Panc1 (cell line): ENCODE measurements around the gene PLXNA2. TPM values are rescaled to one million over a fixed set of nuclear protein-coding genes. Genes with fewer than 3 reads are reported as not detected.

Experiments used
- ATAC-seq: fragments of 200-7000 bp; cut with Tn5 transposase; 2 replicates; pipeline ENCODE4 v1.9.1; 2020; ENCODE audit warnings: mild to moderate bottlenecking, moderate library complexity
- BruUV-seq: library from RNA; stranded (reverse); fragments of 400-500 nt; replicated peaks from 2 replicates; lab custom pipeline; 2021; lab: Mats Ljungman, UMichigan
- CTCF ChIA-PET: fragments of 300-600 bp; sonication (Branson Sonifier 250); formaldehyde crosslinking; loops from one replicate; lab custom pipeline; 2022; ENCODE audit warnings: antibody characterized with exemption; lab: Charles Lee
- POLR2A ChIA-PET: fragments of 300-600 bp; sonication (Branson Sonifier 250); formaldehyde crosslinking; loops from one replicate; lab custom pipeline; 2022; ENCODE audit warnings: antibody characterized with exemption; lab: Charles Lee
- DNase-seq: peaks from one replicate; pipeline ENCODE4 v3.0.0-alpha.2; 2010; ENCODE audit warnings: low read depth, low spot score
- H3K27ac ChIP-seq: 2 replicates; pipeline ENCODE4 v1.5.1; 2011; ENCODE audit warnings: mild to moderate bottlenecking, low read length, inconsistent platforms
- H3K27me3 ChIP-seq: fragments of 200-500 bp; sonication (Bioruptor generic); 2 replicates; pipeline ENCODE4 v1.6.0; 2014; ENCODE audit warnings: low read length, inconsistent platforms; ENCODE audit not compliant: control insufficient read depth, insufficient read depth
- H3K36me3 ChIP-seq: fragments of 200-500 bp; sonication (Bioruptor generic); 2 replicates; pipeline ENCODE4 v1.5.1; 2014; ENCODE audit warnings: inconsistent platforms, mild to moderate bottlenecking, low read length, moderate library complexity; ENCODE audit not compliant: control insufficient read depth, insufficient read depth
- H3K4me1 ChIP-seq: 2 replicates; pipeline ENCODE4 v1.5.1; 2011; ENCODE audit warnings: inconsistent platforms, mild to moderate bottlenecking, low read length, moderate library complexity; ENCODE audit not compliant: control insufficient read depth, insufficient read depth
- H3K4me3 ChIP-seq, 2 experiments: 2 replicates each; pipeline ENCODE4 v1.5.1; 2011 to 2012; ENCODE audit warnings: low read depth in 2 of 2, low read length in 2 of 2, mild to moderate bottlenecking in 2 of 2, inconsistent platforms in 1 of 2, moderate library complexity in 1 of 2
- H3K9me3 ChIP-seq: fragments of 200-500 bp; sonication (Bioruptor generic); 2 replicates; pipeline ENCODE4 v1.5.1; 2014; ENCODE audit warnings: low read depth, mild to moderate bottlenecking, inconsistent platforms, low read length, moderate library complexity; ENCODE audit not compliant: control insufficient read depth, insufficient read depth
- POLR2AphosphoS5 ChIP-seq: IDR thresholded peaks from 2 replicates; pipeline ENCODE4 v1.6.1; 2012; ENCODE audit warnings: mild to moderate bottlenecking, low read depth, low read length, moderate library complexity
- SIN3A ChIP-seq: IDR thresholded peaks from 2 replicates; pipeline ENCODE4 v1.6.1; 2012; ENCODE audit warnings: low read depth, mild to moderate bottlenecking, low read length, moderate library complexity, borderline replicate concordance; ENCODE audit not compliant: insufficient read depth
- TCF7L2 ChIP-seq: IDR thresholded peaks from 2 replicates; pipeline ENCODE4 v1.6.1; 2011; ENCODE audit warnings: mild to moderate bottlenecking, low read depth, low read length, inconsistent platforms
- in situ Hi-C: cut with HindIII; loops from 2 replicates; pipeline ENCODE4 v1.10.0; 2016; ENCODE audit warnings: low sequenced_read_pairs, low pct_unique_long_range_greater_than_20kb
- intact Hi-C: fragments of 100-400 bp; cut with micrococcal nuclease; formaldehyde crosslinking; loops from one replicate; pipeline ENCODE4 v1.10.0; 2022; ENCODE audit not compliant: unreplicated experiment
- total RNA-seq: library from RNA; stranded (reverse); gene quantifications from one replicate; pipeline ENCODE4 v1.2.1, GENCODE V29; 2021; ENCODE audit not compliant: unreplicated experiment
- TF ChIP-seq, protein P1 (sequence below): fragments of 450-650 bp; IDR thresholded peaks from 2 replicates; pipeline ENCODE4 v1.5.1; 2017; ENCODE audit warnings: mild to moderate bottlenecking
- TF ChIP-seq, protein P2 (sequence below), 2 experiments: IDR thresholded peaks; 2 replicates each; pipeline ENCODE4 v1.6.1; 2011 to 2012; ENCODE audit warnings: low read depth in 2 of 2, control low read depth in 1 of 2, low read length in 1 of 2, mild to moderate bottlenecking in 1 of 2, moderate library complexity in 1 of 2; ENCODE audit not compliant: insufficient read depth in 1 of 2

PLXNA2 gene
- total RNA-seq, 1 experiment from 2014 or later, result 0.98 TPM

DNA sequence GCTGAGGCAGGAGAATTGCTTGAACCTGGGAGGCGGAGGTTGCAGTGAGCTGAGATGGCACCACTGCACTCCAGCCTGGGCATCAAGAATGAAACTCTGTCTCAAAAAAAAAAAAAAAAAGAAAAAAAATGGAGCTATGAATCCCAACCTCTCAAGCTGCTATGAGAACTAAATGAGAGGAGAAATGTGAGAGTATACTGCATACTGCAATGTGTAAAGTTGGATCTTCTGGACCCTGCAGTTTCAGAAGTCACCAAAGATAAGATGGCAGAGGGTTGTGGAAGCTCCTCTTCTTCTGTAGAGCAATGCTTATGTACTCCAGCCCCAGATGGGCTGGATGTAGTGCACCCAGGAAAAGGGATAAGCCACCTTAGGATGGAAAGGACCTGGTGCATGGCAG lies 55.6 kb downstream of the PLXNA2 start:
- ATAC-seq, result no peak
- H3K4me3 ChIP-seq, result no peak overlapping the region
- POLR2A ChIA-PET, result no interaction called here

DNA sequence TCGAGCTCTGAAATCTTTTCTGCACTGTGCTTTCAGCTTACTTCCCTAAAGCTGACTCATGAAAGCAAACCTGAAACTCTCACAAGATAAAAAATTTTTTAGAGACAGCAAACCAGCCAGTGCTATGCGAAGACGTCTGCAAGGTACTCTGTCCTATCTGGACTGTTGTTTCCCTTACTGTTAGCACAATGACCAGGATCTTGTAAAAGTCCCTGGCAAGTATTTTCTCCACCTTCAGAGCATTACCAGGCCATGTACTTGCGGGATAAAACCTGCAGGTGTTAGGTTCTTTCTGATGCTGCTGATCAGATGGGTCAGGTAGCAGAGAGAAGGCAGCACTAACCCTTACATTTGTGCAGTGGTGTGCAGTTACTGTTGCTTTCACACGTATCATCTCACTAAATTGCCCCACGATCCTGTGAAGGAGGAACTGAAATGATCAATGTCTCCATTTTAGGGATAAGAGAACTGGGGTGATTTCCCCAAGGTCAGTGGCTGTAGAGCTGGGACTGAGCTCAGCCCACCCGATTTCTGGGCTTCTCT lies 56.6 kb downstream of the PLXNA2 start:
- no peak for TF ChIP-seq TCF7L2
- TF ChIP-seq, protein P1, sequence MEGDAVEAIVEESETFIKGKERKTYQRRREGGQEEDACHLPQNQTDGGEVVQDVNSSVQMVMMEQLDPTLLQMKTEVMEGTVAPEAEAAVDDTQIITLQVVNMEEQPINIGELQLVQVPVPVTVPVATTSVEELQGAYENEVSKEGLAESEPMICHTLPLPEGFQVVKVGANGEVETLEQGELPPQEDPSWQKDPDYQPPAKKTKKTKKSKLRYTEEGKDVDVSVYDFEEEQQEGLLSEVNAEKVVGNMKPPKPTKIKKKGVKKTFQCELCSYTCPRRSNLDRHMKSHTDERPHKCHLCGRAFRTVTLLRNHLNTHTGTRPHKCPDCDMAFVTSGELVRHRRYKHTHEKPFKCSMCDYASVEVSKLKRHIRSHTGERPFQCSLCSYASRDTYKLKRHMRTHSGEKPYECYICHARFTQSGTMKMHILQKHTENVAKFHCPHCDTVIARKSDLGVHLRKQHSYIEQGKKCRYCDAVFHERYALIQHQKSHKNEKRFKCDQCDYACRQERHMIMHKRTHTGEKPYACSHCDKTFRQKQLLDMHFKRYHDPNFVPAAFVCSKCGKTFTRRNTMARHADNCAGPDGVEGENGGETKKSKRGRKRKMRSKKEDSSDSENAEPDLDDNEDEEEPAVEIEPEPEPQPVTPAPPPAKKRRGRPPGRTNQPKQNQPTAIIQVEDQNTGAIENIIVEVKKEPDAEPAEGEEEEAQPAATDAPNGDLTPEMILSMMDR, result no peak
- TF ChIP-seq SIN3A, result no peak
- TF ChIP-seq, protein P2, sequence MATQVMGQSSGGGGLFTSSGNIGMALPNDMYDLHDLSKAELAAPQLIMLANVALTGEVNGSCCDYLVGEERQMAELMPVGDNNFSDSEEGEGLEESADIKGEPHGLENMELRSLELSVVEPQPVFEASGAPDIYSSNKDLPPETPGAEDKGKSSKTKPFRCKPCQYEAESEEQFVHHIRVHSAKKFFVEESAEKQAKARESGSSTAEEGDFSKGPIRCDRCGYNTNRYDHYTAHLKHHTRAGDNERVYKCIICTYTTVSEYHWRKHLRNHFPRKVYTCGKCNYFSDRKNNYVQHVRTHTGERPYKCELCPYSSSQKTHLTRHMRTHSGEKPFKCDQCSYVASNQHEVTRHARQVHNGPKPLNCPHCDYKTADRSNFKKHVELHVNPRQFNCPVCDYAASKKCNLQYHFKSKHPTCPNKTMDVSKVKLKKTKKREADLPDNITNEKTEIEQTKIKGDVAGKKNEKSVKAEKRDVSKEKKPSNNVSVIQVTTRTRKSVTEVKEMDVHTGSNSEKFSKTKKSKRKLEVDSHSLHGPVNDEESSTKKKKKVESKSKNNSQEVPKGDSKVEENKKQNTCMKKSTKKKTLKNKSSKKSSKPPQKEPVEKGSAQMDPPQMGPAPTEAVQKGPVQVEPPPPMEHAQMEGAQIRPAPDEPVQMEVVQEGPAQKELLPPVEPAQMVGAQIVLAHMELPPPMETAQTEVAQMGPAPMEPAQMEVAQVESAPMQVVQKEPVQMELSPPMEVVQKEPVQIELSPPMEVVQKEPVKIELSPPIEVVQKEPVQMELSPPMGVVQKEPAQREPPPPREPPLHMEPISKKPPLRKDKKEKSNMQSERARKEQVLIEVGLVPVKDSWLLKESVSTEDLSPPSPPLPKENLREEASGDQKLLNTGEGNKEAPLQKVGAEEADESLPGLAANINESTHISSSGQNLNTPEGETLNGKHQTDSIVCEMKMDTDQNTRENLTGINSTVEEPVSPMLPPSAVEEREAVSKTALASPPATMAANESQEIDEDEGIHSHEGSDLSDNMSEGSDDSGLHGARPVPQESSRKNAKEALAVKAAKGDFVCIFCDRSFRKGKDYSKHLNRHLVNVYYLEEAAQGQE (IDR thresholded peaks at IDR 0.05; ENCODE audit: insufficient read depth in 1 of 2, low read depth in 2 of 2, low read length in 1 of 2), result no peak
- TF ChIP-seq POLR2AphosphoS5, result no peak
- CTCF ChIA-PET, result no interaction called here
- no peak for DNase-seq
- in situ Hi-C loops, result no loop called here
- Histone ChIP-seq H3K4me3 (no peak overlapping the region), H3K9me3 (no peaks in the 10 kb centered on the region), H3K4me1 (no peaks in the 10 kb centered on the region), H3K27ac (no peak overlapping the region), H3K36me3 (no peaks in the 10 kb centered on the region), H3K27me3 (no peaks in the 10 kb centered on the region)
- no TSS peak for BruUV-seq
- ATAC-seq, result no peak
- intact Hi-C loops, result no loop called here
- POLR2A ChIA-PET, result no interaction called here

More for the DNA sequence above, 55.6 kb downstream of the PLXNA2 start:
- in situ Hi-C loops, result no loop called here
- Histone ChIP-seq H3K9me3 (no peaks in the 10 kb centered on the region), H3K4me1 (no peaks in the 10 kb centered on the region), H3K27me3 (no peaks in the 10 kb centered on the region), H3K27ac (no peak overlapping the region), H3K36me3 (no peaks in the 10 kb centered on the region)
- CTCF ChIA-PET, result interaction anchor here (0.6 kb wide), 1 partner anchor 55 kb away, joined by 6 read pairs; no protein-coding TSS in a partner anchor
- intact Hi-C loops, result no loop called here
- TF ChIP-seq TCF7L2 (no peak), POLR2AphosphoS5 (no peak), SIN3A (no peak)
- TF ChIP-seq, protein P1, result no peak
- BruUV-seq, result no TSS peak
- DNase-seq, result no peak
